ENCODE data around the gene ACE.

- no peak for TF ChIP-seq CTCF (IDR thresholded peaks at IDR 0.05)
- TF ChIP-seq POLR2AphosphoS5 (IDR thresholded peaks at IDR 0.05), result no peak
- TF ChIP-seq POLR2A (IDR thresholded peaks at IDR 0.05), result no peak
Measured at GRCh38 chr17:63512896-63513644, 36.2 kb downstream of the ACE start.

Data from breast epithelium (tissue), 3 donors.